GM23248 (cell line): Measurements from ENCODE around the gene DDX27.

Experiments used
- EZH2 ChIP-seq: fragments of 200-600 bp; sonication (generic); IDR thresholded peaks from 2 replicates; pipeline ENCODE4 v1.6.1; 2018; ENCODE audit warnings: antibody characterized with exemption, mild to moderate bottlenecking; ENCODE audit not compliant: insufficient read depth, poor library complexity, severe bottlenecking
- EZH2phosphoT487 ChIP-seq: fragments of 200-600 bp; sonication (generic); IDR thresholded peaks from 2 replicates; pipeline ENCODE4 v1.6.1; 2018; ENCODE audit warnings: antibody characterized with exemption, moderate library complexity, mild to moderate bottlenecking, low read depth; ENCODE audit not compliant: insufficient read depth

DNA sequence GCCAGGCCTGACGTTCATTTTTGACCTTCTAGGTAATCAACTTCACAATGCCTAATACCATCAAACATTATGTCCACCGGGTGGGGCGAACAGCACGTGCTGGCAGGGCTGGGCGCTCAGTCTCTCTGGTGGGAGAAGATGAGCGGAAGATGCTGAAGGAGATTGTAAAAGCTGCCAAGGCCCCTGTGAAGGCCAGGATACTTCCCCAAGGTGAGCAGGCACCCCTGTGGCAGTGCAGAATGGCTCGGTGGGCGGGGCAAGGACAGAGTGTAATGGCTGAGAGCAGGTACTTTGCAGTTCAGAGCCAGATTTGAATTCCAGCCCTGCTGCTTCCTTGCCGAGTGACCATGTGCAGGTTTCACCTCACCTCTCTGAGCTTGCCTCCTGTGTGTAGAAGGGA, 17.1 kb downstream of the DDX27 start:
- TF ChIP-seq EZH2, result no peak
- TF ChIP-seq EZH2phosphoT487, result no peak
